D721Med (cell line): ENCODE data around the gene SERPINB10.
A peak's percentile ranks its signal among the peaks of the same experiment; 100 is the strongest.

ENCODE experiments used
- DNase-seq: peaks from one replicate; pipeline ENCODE4 v3.0.0; 2011; ENCODE audit warnings: low spot score; ENCODE audit not compliant: insufficient read length
- FAIRE-seq: peaks from 2 replicates; lab custom pipeline; 2011; peaks lifted over from hg19 to GRCh38; lab: Jason Lieb, UNC
- TF ChIP-seq, protein P1 (sequence below): IDR thresholded peaks from 2 replicates; pipeline ENCODE4 v1.5.1; 2012; ENCODE audit warnings: mild to moderate bottlenecking, control low read depth; ENCODE audit not compliant: insufficient read depth; ENCODE audit errors: missing control alignments

SERPINB10 gene

DNA sequence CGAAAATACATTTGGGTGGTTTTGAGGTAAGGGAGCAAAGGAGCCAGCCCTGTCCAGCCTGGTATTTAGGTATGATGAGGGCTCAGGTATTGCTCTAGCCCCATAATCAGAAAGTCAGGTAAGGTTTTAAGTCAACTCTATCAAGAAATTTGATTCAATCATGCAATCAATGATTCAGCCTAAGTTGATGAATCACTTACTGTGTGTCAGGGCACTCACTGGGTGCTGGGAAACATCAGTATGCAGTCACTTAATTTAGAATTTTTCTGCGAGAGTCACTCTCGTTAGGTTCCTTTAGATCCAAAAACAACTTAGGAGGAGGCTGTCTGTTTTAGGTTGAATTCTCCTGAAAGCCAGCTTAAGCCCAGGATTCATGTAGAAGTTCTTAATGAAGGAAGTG is 37.9 kb upstream of the SERPINB10 start:
- DNase-seq, result no peak
- TF ChIP-seq, protein P1, sequence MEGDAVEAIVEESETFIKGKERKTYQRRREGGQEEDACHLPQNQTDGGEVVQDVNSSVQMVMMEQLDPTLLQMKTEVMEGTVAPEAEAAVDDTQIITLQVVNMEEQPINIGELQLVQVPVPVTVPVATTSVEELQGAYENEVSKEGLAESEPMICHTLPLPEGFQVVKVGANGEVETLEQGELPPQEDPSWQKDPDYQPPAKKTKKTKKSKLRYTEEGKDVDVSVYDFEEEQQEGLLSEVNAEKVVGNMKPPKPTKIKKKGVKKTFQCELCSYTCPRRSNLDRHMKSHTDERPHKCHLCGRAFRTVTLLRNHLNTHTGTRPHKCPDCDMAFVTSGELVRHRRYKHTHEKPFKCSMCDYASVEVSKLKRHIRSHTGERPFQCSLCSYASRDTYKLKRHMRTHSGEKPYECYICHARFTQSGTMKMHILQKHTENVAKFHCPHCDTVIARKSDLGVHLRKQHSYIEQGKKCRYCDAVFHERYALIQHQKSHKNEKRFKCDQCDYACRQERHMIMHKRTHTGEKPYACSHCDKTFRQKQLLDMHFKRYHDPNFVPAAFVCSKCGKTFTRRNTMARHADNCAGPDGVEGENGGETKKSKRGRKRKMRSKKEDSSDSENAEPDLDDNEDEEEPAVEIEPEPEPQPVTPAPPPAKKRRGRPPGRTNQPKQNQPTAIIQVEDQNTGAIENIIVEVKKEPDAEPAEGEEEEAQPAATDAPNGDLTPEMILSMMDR, result no peak
- FAIRE-seq, result peak; percentile 76

DNA sequence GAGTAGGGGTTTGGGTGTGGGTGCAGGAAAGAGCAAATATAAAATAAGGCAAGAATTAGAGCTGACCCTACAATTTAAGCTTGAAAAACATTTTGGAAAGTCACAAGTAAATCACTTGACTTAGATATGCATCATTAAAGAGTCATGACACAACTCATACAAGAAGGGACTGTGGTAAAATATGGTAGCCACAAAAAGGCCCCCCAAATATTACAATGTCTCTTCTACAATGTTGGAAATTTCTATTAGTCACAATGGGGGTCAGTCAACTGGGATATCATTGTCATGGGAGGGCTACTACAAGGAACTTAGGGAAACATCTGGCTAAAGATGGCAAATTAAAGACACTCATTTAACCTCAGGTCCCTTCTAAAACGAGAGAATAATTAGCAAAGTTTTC is 35.9 kb upstream of the SERPINB10 start:
- FAIRE-seq, result no peak

DNA sequence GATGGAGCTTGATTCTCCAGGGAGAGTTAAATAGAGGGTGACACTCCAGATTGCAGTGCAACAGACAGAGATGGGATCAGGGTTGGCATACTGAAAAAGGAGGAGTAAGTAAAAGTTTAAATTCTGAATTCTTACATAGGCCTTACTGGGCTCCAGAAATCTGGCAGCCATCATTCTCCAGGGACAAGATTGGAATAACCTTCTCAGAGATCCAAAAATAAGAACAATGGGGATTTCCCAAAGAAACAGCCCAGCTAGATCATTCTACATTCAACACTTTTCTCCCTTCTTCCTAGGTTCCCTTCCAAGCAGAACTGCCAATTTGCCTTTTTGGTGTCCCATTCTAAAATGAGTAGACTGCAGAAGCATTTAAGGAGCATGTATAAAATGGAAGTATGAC is 35.2 kb upstream of the SERPINB10 start:
- no peak for FAIRE-seq
- no peak for DNase-seq

More for the DNA sequence above, 35.9 kb upstream of the SERPINB10 start:
- DNase-seq, result no peak
- TF ChIP-seq, protein P1, result no peak

GRCh38 chr18:63878343-63878742 is 29.4 kb upstream of the SERPINB10 start:
- no peak for FAIRE-seq
- no peak for DNase-seq
- TF ChIP-seq, protein P1, result no peak

More for the DNA sequence above, 35.2 kb upstream of the SERPINB10 start:
- TF ChIP-seq, protein P1, result no peak

DNA sequence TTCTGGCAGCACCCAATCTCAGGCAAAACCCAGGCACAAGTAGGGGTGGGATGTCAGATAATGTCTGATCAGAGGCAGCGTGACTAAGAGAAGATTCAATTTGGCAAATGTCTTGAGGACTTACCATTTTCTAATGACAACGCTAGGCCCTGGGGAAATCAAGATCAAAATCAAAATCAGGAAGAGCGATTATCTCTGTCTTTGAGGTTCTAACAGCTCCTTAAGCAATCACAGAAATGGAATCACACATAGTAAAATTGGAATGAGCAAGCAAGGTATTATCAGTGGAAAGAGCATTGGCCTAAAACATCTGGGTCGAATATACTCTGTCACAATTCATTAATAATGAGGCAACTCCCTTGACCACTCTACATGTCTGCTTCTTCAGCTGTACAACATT is 28.8 kb upstream of the SERPINB10 start:
- no peak for DNase-seq
- FAIRE-seq, result peak; percentile 99
- TF ChIP-seq, protein P1, result no peak

GRCh38 chr18:63879709-63880108 is 28.0 kb upstream of the SERPINB10 start:
- TF ChIP-seq, protein P1, result no peak
- FAIRE-seq, result no peak
- no peak for DNase-seq

DNA sequence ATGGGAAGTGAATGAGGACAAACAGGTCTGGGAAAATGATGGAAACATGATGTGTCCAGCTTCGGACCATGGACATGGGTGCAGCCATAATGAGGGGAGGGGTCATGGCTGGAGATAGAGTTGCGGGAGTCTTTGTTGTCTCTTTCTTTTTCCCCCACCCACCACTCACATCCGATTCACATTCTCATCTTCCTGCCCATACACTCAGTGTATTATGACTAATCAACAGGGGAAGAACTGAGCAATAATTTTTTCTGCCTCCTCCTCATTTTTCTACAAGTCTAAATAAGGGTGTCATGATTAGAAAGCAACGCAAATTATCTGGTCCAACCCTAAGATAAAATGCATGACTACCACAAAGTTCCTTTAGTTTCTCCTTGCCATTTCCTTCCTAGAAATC is 25.9 kb upstream of the SERPINB10 start:
- TF ChIP-seq, protein P1, result no peak
- no peak for FAIRE-seq
- DNase-seq, result no peak
